Cardiac fibroblast (primary cell): ENCODE measurements around the gene SGSM2.
A peak's percentile ranks its signal among the peaks of the same experiment; 100 is the strongest.

ENCODE experiments used
- DNase-seq, 2 donors: peaks; one replicate each; pipeline versions ENCODE4 v3.0.0 to v3.0.0-alpha.2; 2010; ENCODE audit warnings: low read depth in 2 of 2
- H3K4me3 ChIP-seq, 2 donors: replicated peaks in 1 of 2; 1 replicate in 1 of 2; 2 replicates in 1 of 2; pipeline ENCODE4 v1.5.1; 2011; ENCODE audit warnings: low read depth in 2 of 2, low read length in 2 of 2, mild to moderate bottlenecking in 2 of 2, moderate library complexity in 1 of 2
- TF ChIP-seq, protein P1 (sequence below): IDR thresholded peaks from one replicate; pipeline ENCODE4 v1.5.1; 2011; ENCODE audit warnings: low read depth, mild to moderate bottlenecking, low read length, inconsistent platforms

The SGSM2 gene

DNA sequence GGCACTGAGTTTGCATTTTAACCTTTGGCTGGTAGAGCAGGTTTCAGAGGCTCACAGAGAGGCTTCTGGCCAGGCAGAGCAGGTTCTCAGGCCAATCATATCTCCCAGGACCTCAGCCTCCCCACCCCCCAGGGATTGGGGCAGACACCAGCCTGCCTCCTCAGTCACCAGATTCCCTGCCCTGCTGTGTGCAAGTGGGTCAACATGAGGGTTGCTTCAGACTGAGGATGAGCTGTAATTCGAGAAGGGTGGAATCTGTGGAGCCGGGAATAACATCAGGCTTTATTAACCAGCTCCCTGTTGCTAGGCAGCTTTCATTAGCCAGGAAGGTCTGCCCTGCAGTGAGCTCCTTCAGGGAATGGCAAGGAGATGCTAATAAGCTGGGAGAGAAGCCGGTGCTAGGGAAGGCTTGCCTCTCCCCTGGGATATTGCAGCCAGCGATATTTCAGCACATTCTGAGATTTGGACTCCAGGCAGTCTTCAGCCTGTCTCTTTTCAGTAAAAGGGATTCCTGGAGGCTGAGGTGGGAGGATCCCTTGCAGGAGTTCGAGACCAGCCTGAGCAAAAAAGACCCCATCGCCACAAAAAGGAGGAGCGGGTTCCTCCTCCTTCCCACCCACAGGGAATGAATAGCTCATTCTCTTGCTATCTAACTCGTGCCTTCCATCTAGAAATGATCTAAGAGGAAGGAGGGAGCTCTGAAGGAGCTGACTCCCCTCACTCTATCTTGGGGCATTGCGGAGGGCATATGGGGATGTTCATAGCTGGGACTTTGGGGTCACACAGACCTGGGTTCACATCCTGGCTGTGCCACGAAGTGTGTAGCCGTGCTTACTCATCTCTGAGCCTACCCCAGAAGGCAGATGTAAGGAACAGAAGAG, 10.7 kb downstream of the SGSM2 start:
- TF ChIP-seq, protein P1, sequence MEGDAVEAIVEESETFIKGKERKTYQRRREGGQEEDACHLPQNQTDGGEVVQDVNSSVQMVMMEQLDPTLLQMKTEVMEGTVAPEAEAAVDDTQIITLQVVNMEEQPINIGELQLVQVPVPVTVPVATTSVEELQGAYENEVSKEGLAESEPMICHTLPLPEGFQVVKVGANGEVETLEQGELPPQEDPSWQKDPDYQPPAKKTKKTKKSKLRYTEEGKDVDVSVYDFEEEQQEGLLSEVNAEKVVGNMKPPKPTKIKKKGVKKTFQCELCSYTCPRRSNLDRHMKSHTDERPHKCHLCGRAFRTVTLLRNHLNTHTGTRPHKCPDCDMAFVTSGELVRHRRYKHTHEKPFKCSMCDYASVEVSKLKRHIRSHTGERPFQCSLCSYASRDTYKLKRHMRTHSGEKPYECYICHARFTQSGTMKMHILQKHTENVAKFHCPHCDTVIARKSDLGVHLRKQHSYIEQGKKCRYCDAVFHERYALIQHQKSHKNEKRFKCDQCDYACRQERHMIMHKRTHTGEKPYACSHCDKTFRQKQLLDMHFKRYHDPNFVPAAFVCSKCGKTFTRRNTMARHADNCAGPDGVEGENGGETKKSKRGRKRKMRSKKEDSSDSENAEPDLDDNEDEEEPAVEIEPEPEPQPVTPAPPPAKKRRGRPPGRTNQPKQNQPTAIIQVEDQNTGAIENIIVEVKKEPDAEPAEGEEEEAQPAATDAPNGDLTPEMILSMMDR: no peak
- peak; percentile 47 to 75 for DNase-seq
- H3K4me3 ChIP-seq: no peak overlapping the region

DNA sequence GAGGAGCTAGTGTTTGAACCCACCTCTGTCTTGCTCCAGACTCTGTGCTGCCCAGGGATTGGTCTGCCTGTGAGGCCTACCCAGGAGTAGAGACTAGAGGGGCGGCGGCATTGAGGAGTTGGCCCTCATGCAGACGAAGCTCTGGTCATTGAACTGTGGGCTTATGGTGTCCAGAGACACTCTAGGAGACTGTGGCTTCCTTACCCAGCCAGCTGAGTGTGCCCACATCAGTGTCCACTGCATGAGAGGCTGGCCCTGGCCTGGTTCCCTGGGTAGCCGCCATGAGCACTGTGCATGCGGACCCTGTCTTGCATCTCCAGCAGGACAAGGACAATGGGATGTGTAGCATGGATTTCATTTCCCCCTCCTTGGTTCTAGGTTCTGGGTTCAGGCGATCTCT, 14.0 kb downstream of the SGSM2 start:
- TF ChIP-seq, protein P1: no peak
- no peak overlapping the region for H3K4me3 ChIP-seq
- DNase-seq: no peak

DNA sequence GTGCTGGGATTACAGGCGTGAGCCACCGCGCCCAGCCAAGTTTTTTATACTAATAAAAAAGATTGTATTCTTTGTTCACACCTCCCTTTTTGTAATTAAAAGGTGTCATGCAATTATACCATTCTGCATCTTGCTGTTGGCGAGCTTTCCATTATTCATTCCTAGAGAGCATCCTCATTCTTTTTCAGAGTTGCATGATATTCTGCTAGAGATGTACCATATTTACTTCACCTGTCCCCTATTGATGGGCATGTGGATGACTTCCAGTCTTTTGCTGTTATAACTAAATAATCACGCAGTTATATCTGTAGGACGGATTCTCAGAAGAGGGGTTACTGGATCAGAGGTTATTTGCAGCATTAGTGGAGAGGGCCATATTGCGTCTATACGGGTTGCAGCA, 17.0 kb downstream of the SGSM2 start:
- no peak for DNase-seq
- no peak overlapping the region for H3K4me3 ChIP-seq
- TF ChIP-seq, protein P1: no peak

DNA sequence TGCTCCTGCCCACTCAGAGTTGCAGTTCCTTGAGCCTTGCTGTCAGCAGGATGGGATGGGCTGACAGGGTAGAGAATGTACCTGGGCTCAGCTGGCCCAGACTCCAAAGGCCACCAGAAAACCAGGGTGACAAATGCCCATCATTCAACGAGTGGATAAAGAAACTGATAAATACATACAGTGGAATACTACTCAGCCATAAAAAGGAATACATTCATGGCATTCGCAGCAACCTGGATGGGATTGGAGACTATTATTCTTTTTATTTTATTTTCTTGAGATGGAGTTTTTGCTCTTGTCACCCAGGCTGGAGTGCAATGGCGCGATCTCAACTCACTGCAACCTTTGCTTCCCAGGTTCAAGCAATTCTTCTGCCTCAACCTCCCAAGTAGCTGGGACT, 19.9 kb downstream of the SGSM2 start:
- DNase-seq: no peak
- TF ChIP-seq, protein P1: no peak
- H3K4me3 ChIP-seq: no peak overlapping the region

DNA sequence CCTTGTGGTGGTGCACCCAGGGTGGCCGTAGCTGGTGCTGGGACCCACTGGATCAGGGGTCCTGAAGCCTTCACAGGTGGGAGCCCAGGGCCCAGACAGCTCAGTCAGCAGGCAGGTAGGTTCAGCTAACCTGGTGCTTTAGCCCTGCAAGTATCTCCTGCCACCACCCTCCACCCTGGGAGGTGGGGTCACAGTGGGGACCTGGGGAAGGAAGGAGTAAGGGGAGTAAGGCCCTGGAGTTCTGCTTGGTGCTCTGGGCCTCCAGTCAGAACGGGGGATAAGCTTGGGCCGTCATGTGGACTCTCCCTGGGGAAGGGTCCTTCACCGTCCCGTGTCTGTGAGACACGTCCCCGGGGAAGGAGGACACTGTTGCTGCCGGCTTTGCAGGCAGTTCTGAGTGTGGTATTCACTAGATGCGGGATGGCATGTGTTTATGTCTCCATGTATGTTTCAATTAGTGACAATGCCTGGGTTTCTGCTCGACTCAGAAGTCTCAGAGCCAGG, 20.7 kb downstream of the SGSM2 start:
- no peak overlapping the region for H3K4me3 ChIP-seq
- DNase-seq: no peak
- TF ChIP-seq, protein P1: no peak

DNA sequence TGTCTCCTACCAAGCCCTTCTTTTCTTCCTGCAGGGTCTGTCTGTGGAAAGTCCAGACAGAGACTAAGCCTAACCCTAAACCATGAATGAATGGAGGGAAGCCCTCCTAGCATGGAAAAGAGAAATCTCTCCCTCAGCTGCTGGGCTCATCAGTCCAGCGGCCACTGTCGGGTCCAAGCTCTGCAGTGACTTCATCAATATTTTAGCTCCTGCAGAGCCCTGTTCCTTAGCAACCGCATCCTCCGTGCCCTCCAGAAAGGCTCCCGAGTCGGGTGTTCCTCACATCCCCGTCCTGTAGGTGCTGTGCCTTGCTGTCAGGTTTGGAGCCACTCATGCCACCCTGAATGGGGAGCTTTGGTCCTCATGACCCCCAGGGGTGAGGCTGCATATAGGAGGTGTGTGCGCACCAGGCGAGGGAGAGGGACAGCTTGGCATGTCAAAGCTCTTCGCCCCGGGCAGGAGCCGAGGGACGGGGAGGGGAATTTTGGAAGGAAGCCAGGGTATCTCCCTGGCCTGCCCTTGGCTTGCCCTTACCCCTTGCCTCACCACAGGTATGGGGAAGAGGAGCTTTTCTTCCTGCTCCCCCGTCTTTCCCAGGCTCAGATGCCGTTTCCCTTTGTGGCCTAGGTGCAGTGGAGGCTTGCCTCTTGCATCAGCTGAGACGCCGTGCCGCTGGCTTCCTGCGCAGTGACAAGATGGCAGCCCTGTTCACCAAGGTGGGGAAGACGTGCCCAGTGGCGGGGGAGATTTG, 23.9 kb downstream of the SGSM2 start:
- H3K4me3 ChIP-seq: no peak overlapping the region
- no peak for DNase-seq
- TF ChIP-seq, protein P1: no peak
